ENCODE measurements around the gene HMGXB3.

The HMGXB3 gene

GRCh38 chr5:149969181-149969930 lies 31.2 kb upstream of the HMGXB3 start:
- ATAC-seq = no peak
- TF ChIP-seq ZC3H10 (CRISPR knock-in tag; IDR thresholded peaks at IDR 0.05) (no peak), CREB5 (CRISPR knock-in tag; IDR thresholded peaks at IDR 0.05; ENCODE audit: low read depth) (no peak), POU6F1 (CRISPR knock-in tag; IDR thresholded peaks at IDR 0.05; ENCODE audit: borderline replicate concordance, low read depth) (no peak), ZNF8 (CRISPR knock-in tag; IDR thresholded peaks at IDR 0.05) (no peak), ESRRG (CRISPR knock-in tag; IDR thresholded peaks at IDR 0.05) (no peak), ZFP30 (CRISPR knock-in tag; IDR thresholded peaks at IDR 0.05) (no peak)

- ATAC-seq = no peak
- TF ChIP-seq ZFP3 (CRISPR knock-in tag; IDR thresholded peaks at IDR 0.05) = no peak
- TF ChIP-seq PPARA (CRISPR knock-in tag; IDR thresholded peaks at IDR 0.05; ENCODE audit: borderline replicate concordance) = no peak
- TF ChIP-seq SNAI2 (CRISPR knock-in tag; IDR thresholded peaks at IDR 0.05) = no peak
- no peak for TF ChIP-seq CSRNP3 (CRISPR knock-in tag; IDR thresholded peaks at IDR 0.05)
- TF ChIP-seq TCF4 (CRISPR knock-in tag; IDR thresholded peaks at IDR 0.05; ENCODE audit: borderline replicate concordance) = no peak
- no peak for TF ChIP-seq RARB (CRISPR knock-in tag; IDR thresholded peaks at IDR 0.05)
- no peak for TF ChIP-seq ESRRG (CRISPR knock-in tag; IDR thresholded peaks at IDR 0.05)
- TF ChIP-seq TOX (CRISPR knock-in tag; IDR thresholded peaks at IDR 0.05; ENCODE audit: borderline replicate concordance) = no peak
- TF ChIP-seq GLIS3 (CRISPR knock-in tag; IDR thresholded peaks at IDR 0.05) = no peak
- no peak for TF ChIP-seq CREB5 (CRISPR knock-in tag; IDR thresholded peaks at IDR 0.05; ENCODE audit: low read depth)
- TF ChIP-seq ZNF70 (CRISPR knock-in tag; IDR thresholded peaks at IDR 0.05) = no peak
- TF ChIP-seq CSDC2 (CRISPR knock-in tag; IDR thresholded peaks at IDR 0.05) = no peak
- TF ChIP-seq OSR1 (CRISPR knock-in tag; IDR thresholded peaks at IDR 0.05) = no peak
- TF ChIP-seq ZNF8 (CRISPR knock-in tag; IDR thresholded peaks at IDR 0.05) = no peak
- no peak for TF ChIP-seq BACH2 (CRISPR knock-in tag; IDR thresholded peaks at IDR 0.05; ENCODE audit: borderline replicate concordance)
- no peak for TF ChIP-seq ZFP30 (CRISPR knock-in tag; IDR thresholded peaks at IDR 0.05)
Measured at GRCh38 chr5:149975409-149975808, 25.1 kb upstream of the HMGXB3 start.

GRCh38 chr5:149979896-149980295 lies 20.6 kb upstream of the HMGXB3 start:
- no peak for ATAC-seq

More at GRCh38 chr5:149979896-149980295, 20.6 kb upstream of the HMGXB3 start:
- no peak for TF ChIP-seq POU6F1 (CRISPR knock-in tag; IDR thresholded peaks at IDR 0.05; ENCODE audit: borderline replicate concordance, low read depth)
- no peak for TF ChIP-seq RARB (CRISPR knock-in tag; IDR thresholded peaks at IDR 0.05)
- TF ChIP-seq CREB5 (CRISPR knock-in tag; IDR thresholded peaks at IDR 0.05; ENCODE audit: low read depth) = no peak
- no peak for TF ChIP-seq ISL1 (CRISPR knock-in tag; IDR thresholded peaks at IDR 0.05)
- TF ChIP-seq TSHZ2 (CRISPR knock-in tag; IDR thresholded peaks at IDR 0.05) = no peak
- TF ChIP-seq ZC3H10 (CRISPR knock-in tag; IDR thresholded peaks at IDR 0.05) = no peak
- no peak for TF ChIP-seq OSR1 (CRISPR knock-in tag; IDR thresholded peaks at IDR 0.05)
- no peak for TF ChIP-seq TOX (CRISPR knock-in tag; IDR thresholded peaks at IDR 0.05; ENCODE audit: borderline replicate concordance)
- no peak for TF ChIP-seq ZNF8 (CRISPR knock-in tag; IDR thresholded peaks at IDR 0.05)
- TF ChIP-seq ZNF70 (CRISPR knock-in tag; IDR thresholded peaks at IDR 0.05) = no peak
- TF ChIP-seq SNAI2 (CRISPR knock-in tag; IDR thresholded peaks at IDR 0.05) = no peak
- TF ChIP-seq ZFP3 (CRISPR knock-in tag; IDR thresholded peaks at IDR 0.05) = no peak
- no peak for TF ChIP-seq ZFP30 (CRISPR knock-in tag; IDR thresholded peaks at IDR 0.05)
- no peak for TF ChIP-seq GLIS3 (CRISPR knock-in tag; IDR thresholded peaks at IDR 0.05)
- no peak for TF ChIP-seq CSDC2 (CRISPR knock-in tag; IDR thresholded peaks at IDR 0.05)
- TF ChIP-seq ZNF565 (CRISPR knock-in tag; conservative IDR thresholded peaks at IDR 0.05; ENCODE audit: low read depth) = no peak
